Spleen (tissue), 11 donors: ENCODE data around the gene GRAMD2B. TPM values are rescaled to one million over a fixed set of nuclear protein-coding genes. Genes with fewer than 3 reads are reported as not detected.
"Not testable (repeated sequence)": the region's sequence is repeated elsewhere in the genome, so short reads cannot be mapped to it uniquely, and the experiment has no call there.

Experiments
- DNase-seq: peaks from one replicate; pipeline ENCODE4 v3.0.0-alpha.2; 2020
- H3K27ac ChIP-seq, 8 donors: fragments of 200-600 bp; sonication (generic) in 7 of 8; 1 replicate in 4 of 8; 2 replicates in 4 of 8; pipeline versions ENCODE4 v1.5.0 to v1.8.0; 2016 to 2021; ENCODE audit warnings: inconsistent platforms in 4 of 8, mild to moderate bottlenecking in 4 of 8, moderate library complexity in 1 of 8
- H3K27me3 ChIP-seq, 7 donors: fragments of 200-600 bp; sonication (generic) in 6 of 7; replicated peaks in 1 of 7; 1 replicate in 4 of 7; 2 replicates in 3 of 7; pipeline versions ENCODE4 v1.5.0 to v1.8.0; 2016 to 2021; ENCODE audit warnings: inconsistent platforms in 3 of 7, mild to moderate bottlenecking in 1 of 7
- H3K36me3 ChIP-seq, 6 donors: fragments of 200-600 bp; sonication (generic) in 5 of 6; 1 replicate in 4 of 6; 2 replicates in 2 of 6; pipeline versions ENCODE4 v1.5.0 to v1.8.0; 2016 to 2021; ENCODE audit warnings: inconsistent platforms in 2 of 6
- H3K4me1 ChIP-seq, 6 donors: fragments of 200-600 bp; sonication (generic) in 5 of 6; 1 replicate in 3 of 6; 2 replicates in 3 of 6; pipeline versions ENCODE4 v1.5.0 to v1.8.0; 2016 to 2021; ENCODE audit warnings: inconsistent platforms in 3 of 6
- H3K4me3 ChIP-seq, 8 donors: fragments of 200-600 bp; sonication (generic) in 7 of 8; 1 replicate in 4 of 8; 2 replicates in 4 of 8; pipeline versions ENCODE4 v1.5.0 to v1.8.0; 2016 to 2021; ENCODE audit warnings: inconsistent platforms in 4 of 8, mild to moderate bottlenecking in 4 of 8, moderate library complexity in 2 of 8
- H3K9me3 ChIP-seq, 8 donors: fragments of 200-600 bp; sonication (generic) in 7 of 8; 1 replicate in 4 of 8; 2 replicates in 4 of 8; pipeline versions ENCODE4 v1.5.0 to v1.8.0; 2016 to 2021; ENCODE audit warnings: inconsistent platforms in 4 of 8
- POLR2A ChIP-seq, 3 donors: fragments of 450-650 bp; IDR thresholded peaks; one replicate each; pipeline ENCODE4 v1.5.1; 2017; ENCODE audit warnings: antibody characterized with exemption in 3 of 3, mild to moderate bottlenecking in 1 of 3
- POLR2AphosphoS5 ChIP-seq, 3 donors: sonication (generic); formaldehyde crosslinking; IDR thresholded peaks; one replicate each; pipeline ENCODE4 v1.5.1; 2017; ENCODE audit warnings: antibody characterized with exemption in 3 of 3
- whole genome bisulfite sequencing, 5 donors: extraction: QIAGEN DNeasy Blood & Tissue Kit in 3 of 5; methylation state at CpG; one replicate each; pipeline versions ENCODE4 v1.1.5 to v1.1.7; 2013 to 2018; 5-methylcytosine and 5-hydroxymethylcytosine counted together
- intact Hi-C: fragments of 100-400 bp; cut with DNase I; formaldehyde crosslinking; loops from one replicate; pipeline ENCODE4 v1.15.0; 2023; ENCODE audit warnings: low total_unique reads
- polyA plus RNA-seq, 3 donors: library from polyadenylated mRNA; stranded (reverse); fragments of 200-250 nt; gene quantifications; one replicate each; pipeline ENCODE4 v1.2.1, GENCODE V29; 2013
- total RNA-seq, 7 donors: library from RNA; depleted of rRNA in 3 of 7; stranded (reverse); fragments of >200 nt in 3 of 7; fragmentation: NEBNext Ultra II Directional in 4 of 7; extraction: Animal tissue kit (Norgen Biotek cat#: 25700) in 4 of 7; gene quantifications; one replicate each; pipeline versions ENCODE4 v1.1.0 to v1.2.1, GENCODE V29; 2016 to 2021
- TF ChIP-seq, protein P1 (sequence below), 11 experiments: fragments of 200-600 bp in 7 of 11; fragments of 450-650 bp in 4 of 11; sonication (generic) in 4 of 11; IDR thresholded peaks in 8 of 11; conservative IDR thresholded peaks in 3 of 11; 1 replicate in 7 of 11; 2 replicates in 4 of 11; pipeline versions ENCODE4 v1.4.0 to v1.8.0; 2016 to 2021; ENCODE audit warnings: antibody characterized with exemption in 11 of 11, inconsistent platforms in 4 of 11, mild to moderate bottlenecking in 1 of 11
- donor health status: healthy with polysubstance abuse.
- donor health status: DM: no; HTN: no; CAD: no; lungs with moderate emphysema.
- donor health status: DM: no; HTN: no; CAD: no.
- donor health status: Bipolar disorder and iron deficiency.
- donor health status: healthy.
- donor health status: DM: no; HTN: no; CAD: no.
- donor health status: DM: yes; HTN: yes; CAD: no.

GRAMD2B gene
- total and polyA plus RNA-seq, 10 donors, result 3.0 to 28.7 (median 10.9) TPM

GRCh38 chr5:126438267-126438666 is 15.1 kb downstream of the GRAMD2B start:
- Histone ChIP-seq H3K27me3 (no peaks in the 10 kb centered on the region), H3K4me1 (no peaks in the 10 kb centered on the region), H3K9me3 (no peaks in the 10 kb centered on the region), H3K27ac (no peak overlapping the region), H3K4me3 (no peak overlapping the region), H3K36me3 (peaks cover 0 to 8% (median 0%) of the 10 kb centered on the region in 6 donors)
- TF ChIP-seq POLR2AphosphoS5 (IDR thresholded peaks at IDR 0.05) (no peak), POLR2A (IDR thresholded peaks at IDR 0.05) (no peak)
- TF ChIP-seq, protein P1, sequence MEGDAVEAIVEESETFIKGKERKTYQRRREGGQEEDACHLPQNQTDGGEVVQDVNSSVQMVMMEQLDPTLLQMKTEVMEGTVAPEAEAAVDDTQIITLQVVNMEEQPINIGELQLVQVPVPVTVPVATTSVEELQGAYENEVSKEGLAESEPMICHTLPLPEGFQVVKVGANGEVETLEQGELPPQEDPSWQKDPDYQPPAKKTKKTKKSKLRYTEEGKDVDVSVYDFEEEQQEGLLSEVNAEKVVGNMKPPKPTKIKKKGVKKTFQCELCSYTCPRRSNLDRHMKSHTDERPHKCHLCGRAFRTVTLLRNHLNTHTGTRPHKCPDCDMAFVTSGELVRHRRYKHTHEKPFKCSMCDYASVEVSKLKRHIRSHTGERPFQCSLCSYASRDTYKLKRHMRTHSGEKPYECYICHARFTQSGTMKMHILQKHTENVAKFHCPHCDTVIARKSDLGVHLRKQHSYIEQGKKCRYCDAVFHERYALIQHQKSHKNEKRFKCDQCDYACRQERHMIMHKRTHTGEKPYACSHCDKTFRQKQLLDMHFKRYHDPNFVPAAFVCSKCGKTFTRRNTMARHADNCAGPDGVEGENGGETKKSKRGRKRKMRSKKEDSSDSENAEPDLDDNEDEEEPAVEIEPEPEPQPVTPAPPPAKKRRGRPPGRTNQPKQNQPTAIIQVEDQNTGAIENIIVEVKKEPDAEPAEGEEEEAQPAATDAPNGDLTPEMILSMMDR (IDR thresholded peaks at IDR 0.05 in 8 of 11, conservative IDR thresholded peaks at IDR 0.05 in 3 of 11), result no peak
- DNase-seq, result no peak
- intact Hi-C loops, result no loop called here
- WGBS, 5 donors, result 63 to 83% (median 74%) methylated on average over 4 of the region's 4 CpGs

GRCh38 chr5:126438868-126439267 is 15.7 kb downstream of the GRAMD2B start:
- 81 to 97% (median 88%) methylated on average over 3 of the region's 3 CpGs for WGBS, 5 donors
- Histone ChIP-seq H3K9me3 (no peaks in the 10 kb centered on the region), H3K27ac (no peak overlapping the region), H3K4me3 (no peak overlapping the region), H3K27me3 (no peaks in the 10 kb centered on the region), H3K4me1 (no peaks in the 10 kb centered on the region), H3K36me3 (peaks cover 0 to 8% (median 0%) of the 10 kb centered on the region in 6 donors)
- intact Hi-C loops, result no loop called here
- no peak for TF ChIP-seq POLR2A (IDR thresholded peaks at IDR 0.05)
- TF ChIP-seq, protein P1 (IDR thresholded peaks at IDR 0.05 in 8 of 11, conservative IDR thresholded peaks at IDR 0.05 in 3 of 11), result no peak
- no peak for TF ChIP-seq POLR2AphosphoS5 (IDR thresholded peaks at IDR 0.05)
- no peak for DNase-seq

DNA sequence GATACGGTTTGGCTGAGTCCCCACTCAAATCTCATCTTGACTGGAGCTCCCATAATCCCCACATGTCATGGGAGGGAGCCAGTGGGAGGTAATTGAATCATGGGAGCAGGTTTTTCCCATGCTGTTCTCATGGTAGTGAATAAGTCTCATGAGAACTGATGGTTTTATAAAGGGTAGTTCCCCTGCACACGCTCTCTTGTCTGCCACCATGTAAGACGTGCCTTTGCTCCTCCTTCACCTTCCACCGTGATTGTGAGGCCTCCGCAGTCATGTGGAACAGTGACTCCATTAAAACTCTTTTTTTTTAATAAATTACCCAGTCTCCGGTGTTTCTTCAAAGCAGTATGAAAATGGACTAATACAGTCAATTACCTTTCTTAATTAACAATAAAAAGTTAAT is 16.5 kb downstream of the GRAMD2B start:
- intact Hi-C loops, H3K27me3 ChIP-seq, H3K4me3 ChIP-seq, DNase-seq, H3K4me1 ChIP-seq, H3K27ac ChIP-seq, H3K36me3 ChIP-seq, H3K9me3 ChIP-seq: not testable (repeated sequence)
- WGBS, 5 donors, result 91 to 99% (median 95%) methylated on average over 6 of the region's 6 CpGs

DNA sequence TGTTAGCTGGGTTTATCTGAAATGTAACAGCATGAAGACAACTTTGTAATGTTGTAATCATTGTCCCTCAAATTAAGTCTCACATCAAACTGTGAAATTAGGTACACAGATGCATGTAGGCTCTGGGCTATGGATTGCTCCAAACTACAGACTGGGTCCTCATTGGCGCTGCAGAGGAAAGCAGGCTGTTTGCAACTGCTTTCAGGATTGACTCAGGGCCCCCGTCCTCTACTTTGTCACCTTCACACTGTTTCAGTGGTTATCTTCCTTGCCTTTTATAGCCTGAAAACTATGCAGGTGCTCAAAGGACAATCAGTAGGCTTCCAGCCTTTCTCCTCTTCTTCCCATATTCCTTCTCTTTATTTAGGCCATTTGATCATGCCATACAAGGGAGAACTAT is 18.0 kb downstream of the GRAMD2B start:
- DNase-seq, result no peak
- Histone ChIP-seq H3K36me3 (peaks cover 0 to 8% (median 0%) of the 10 kb centered on the region in 6 donors), H3K9me3 (no peaks in the 10 kb centered on the region), H3K4me3 (no peak overlapping the region), H3K27me3 (no peaks in the 10 kb centered on the region), H3K4me1 (peaks cover 0 to 8% (median 0%) of the 10 kb centered on the region in 6 donors), H3K27ac (no peak overlapping the region)
- 85 to 95% (median 87%) methylated on average over 2 of the region's 2 CpGs for WGBS, 5 donors
- TF ChIP-seq POLR2A (IDR thresholded peaks at IDR 0.05), result no peak
- TF ChIP-seq POLR2AphosphoS5 (IDR thresholded peaks at IDR 0.05), result no peak
- TF ChIP-seq, protein P1 (IDR thresholded peaks at IDR 0.05 in 8 of 11, conservative IDR thresholded peaks at IDR 0.05 in 3 of 11), result no peak
- intact Hi-C loops, result no loop called here

GRCh38 chr5:126443374-126443851 is 20.2 kb downstream of the GRAMD2B start:
- peaks cover 0 to 9% (median 0%) of the 10 kb centered on the region in 6 donors for H3K36me3 ChIP-seq
- TF ChIP-seq, protein P1 (IDR thresholded peaks at IDR 0.05 in 8 of 11, conservative IDR thresholded peaks at IDR 0.05 in 3 of 11), result no peak
- no peak for TF ChIP-seq POLR2A (IDR thresholded peaks at IDR 0.05)
- no peak for TF ChIP-seq POLR2AphosphoS5 (IDR thresholded peaks at IDR 0.05)
- intact Hi-C loops, result no loop called here

More at GRCh38 chr5:126443374-126443851, 20.2 kb downstream of the GRAMD2B start:
- Histone ChIP-seq H3K4me1 (peaks cover 0 to 13% (median 0%) of the 10 kb centered on the region in 6 donors), H3K27ac (no peak overlapping the region), H3K27me3 (no peaks in the 10 kb centered on the region), H3K9me3 (no peaks in the 10 kb centered on the region), H3K4me3 (no peak overlapping the region)
- no peak for DNase-seq
- WGBS, 5 donors, result 91 to 100% (median 98%) methylated on average over 2 of the region's 2 CpGs
